Dermis blood vessel endothelial cell (primary cell): ENCODE results near the gene IRAK1. TPM values are rescaled to one million over a fixed set of nuclear protein-coding genes. Genes with fewer than 3 reads are reported as not detected.
"Not testable (repeated sequence)": the region's sequence is repeated elsewhere in the genome, so short reads cannot be mapped to it uniquely, and the experiment has no call there.

Source experiments
- DNase-seq: peaks from one replicate; pipeline ENCODE4 v3.0.0; 2010
- total RNA-seq: library from RNA; depleted of rRNA; stranded (reverse); fragments of >200 nt; gene quantifications from 2 replicates; pipeline ENCODE4 v1.2.3, GENCODE V29; 2014

Gene IRAK1
- total RNA-seq, 1 donor from 2014 or later: 53.8 TPM

DNA sequence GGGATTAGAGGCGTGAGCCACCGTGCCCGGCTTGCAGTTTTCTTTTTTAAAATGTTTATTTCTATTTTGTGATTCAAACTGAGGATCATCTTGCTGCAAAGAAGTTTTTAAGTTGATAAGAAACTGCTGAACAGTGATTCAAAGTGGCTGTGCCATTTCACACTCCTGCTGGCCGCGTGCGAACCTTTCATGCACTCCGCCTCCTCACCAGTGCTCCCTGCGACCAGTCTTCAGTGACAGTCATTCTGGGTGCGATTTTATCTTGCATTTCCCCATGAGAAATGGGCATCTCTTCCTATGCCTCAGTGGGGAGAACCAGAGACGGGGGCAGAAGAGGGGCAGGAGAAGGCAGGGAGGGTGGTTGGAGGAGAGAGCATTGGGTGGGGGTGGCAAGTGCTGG is 25.7 kb downstream of the IRAK1 start:
- no peak for DNase-seq

DNA sequence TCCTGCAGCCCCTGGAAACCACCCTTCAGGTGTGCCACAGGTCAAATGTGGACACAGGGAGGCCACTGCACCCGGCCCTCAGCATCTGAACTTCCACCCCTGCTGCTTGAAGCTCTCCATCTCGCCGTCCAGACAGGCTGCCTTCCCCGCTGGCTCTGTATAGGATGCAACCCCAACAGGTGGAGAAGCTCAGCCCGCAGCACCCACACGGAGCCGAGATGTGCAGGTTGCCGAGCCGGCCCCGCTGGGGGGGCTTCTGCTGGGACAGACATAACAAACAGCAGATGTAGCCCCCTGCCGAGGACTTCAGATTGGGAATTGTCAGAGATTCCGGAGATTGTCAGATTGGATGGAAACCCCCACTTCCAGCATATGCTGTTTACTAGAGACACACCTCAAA is 26.6 kb downstream of the IRAK1 start:
- no peak for DNase-seq

DNA sequence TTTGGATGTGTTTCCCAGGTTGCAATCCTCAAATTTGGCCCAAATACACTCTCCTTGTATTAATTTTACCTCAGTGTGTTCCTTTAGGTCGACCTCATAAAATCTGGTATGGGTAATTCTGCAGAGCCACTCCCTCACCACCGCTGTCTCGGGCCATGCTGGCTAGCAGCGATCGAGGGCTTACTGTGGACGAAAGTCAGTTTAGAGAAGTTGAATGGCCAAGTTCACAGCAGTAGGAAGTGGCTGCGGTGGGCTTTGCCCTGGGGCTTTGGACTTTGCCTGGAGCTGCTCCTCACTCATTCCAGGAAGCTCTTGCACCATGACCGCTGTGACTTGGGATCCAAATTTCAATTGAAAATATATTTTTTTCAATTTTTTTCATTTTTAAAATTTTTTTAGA is 27.5 kb downstream of the IRAK1 start:
- no peak for DNase-seq

DNA sequence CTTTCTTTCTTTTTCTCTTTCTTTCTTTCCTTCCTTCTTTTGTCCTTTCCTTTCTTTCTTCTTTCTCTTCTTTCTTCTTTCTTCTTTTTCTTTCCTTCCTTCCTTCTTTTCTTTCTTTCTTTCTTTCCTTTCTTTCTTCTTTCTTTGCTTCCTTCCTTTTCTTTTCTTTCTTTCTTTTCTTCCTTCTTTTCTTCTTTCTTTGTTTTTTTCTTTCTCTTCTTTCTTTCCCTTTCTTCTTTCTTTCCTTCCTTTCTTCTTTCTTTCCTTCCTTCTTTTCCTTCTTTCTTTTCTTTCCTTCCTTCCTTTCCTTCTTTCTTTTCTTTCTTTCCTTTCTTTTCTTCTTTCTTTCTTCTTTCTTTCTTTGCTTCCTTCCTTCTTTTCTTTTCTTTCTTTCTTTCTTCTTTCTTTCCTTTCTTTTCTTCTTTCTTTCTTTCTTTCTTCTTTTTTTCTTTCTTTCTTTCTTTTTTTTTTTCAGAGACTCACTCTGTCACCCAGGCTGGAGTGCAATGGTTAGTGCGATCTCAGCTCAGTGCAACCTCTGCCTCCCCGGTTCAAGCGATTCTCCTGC is 28.6 kb downstream of the IRAK1 start:
- no peak for DNase-seq

DNA sequence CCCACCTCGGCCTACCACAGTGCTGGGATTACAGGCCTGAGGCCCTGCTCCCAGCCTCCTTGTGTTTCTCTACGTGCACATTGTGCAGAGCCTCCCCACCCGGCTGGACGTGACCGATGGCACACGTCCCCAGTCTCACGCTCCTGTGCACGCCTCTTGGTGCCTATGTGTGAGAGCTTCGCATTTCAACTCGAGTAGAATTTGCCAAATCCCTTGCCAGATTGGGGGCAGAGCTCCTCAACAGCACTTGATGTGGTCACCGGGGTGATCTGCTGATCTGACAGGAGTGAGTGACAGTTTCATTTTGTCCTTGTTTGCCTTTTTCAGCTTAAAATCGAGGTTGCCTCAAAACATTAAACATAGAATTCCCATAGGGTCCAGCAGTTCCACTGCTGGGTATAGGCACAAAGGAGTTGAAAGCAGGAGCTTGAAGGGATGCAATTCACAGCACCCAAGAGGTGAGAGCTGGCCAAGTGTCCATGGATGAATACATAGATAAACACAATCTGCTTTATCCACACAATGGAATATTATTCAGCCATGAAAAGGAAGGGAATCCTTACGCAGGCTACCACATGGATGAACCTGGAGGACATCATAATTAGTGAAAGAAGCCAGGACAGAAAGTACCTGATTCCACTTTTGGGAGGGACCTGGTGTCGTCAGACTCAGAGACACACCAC is 29.6 kb downstream of the IRAK1 start:
- no peak for DNase-seq

DNA sequence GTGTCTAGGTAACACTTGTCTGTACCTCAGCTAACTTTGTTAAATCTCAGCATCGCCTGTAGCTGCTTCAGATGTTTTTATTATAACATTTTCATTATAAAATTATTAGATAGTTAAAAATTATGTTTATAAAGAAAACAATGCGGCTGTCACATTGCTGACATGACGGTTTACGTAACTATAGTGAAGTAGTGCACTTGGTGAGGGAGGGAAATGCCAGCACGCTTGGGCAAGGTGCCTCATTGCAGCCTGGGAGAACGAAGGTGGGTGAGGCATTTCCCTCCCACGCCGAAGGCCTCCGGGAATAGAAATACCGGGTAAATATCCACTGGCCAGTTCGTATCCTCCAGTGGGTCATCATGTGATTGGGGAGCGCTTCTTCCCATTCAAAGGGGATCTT is 31.2 kb downstream of the IRAK1 start:
- DNase-seq: no peak

DNA sequence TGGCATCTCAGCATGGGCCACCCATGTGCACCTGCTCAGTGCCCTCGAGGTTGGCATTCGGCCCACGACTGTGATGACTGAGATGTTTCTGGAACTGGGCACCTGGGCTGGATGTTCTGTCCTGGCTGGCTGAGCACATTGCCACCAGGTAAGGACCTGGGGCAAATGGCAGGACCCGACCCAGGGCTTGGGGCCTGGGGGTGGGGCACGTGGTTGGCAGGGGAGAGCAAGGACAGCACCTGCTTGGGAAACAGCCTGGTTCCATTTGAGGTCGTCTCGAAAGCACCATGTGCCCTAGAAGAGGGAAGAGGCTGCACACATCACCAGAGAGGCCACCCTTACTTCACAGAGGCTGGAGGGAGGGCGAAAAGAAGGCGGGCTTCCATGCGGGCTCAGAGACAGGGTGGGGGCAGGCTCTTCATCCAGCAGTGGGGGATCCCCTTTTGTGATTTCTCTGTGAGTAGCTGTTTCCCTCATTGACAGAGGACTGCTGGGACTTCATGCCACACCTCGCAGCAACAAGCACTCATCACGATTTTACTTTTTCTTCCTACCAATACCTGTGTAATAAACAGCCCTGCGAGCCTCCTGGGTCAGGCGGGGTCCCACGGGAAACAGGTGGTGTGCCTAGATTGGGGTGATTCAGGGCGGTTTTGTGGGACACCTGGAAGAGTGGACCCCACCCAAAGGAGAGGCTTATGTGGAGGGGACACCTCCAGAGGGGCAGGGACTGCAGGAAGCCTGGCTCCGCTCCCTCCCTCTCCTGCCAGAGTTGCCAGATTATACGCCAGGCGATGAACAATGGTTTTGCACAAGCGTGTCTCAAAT is 35.1 kb downstream of the IRAK1 start:
- no peak for DNase-seq

DNA sequence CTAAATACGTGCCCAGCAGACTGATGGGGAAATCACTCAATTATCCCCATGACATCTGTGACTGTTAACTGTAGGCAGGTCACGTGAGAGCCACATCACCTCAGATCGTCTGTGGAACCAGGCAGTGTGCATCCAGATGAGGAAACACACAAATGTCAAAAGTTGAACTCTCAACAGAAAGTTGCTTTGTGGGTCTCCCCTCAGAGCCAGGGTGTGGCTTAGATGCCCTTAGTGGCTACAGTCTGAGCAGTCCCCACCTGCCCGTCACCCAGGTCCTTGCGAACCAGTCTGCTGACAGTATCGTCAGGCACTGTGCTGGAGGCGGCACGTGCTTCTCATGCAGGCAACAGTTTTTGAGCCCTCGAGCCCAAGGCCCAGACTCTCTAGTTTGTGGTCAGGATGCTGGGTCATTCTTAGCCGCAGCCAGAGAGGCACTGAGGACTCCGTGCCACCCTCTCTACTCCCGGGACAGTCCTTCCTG is 36.3 kb downstream of the IRAK1 start:
- DNase-seq: no peak

DNA sequence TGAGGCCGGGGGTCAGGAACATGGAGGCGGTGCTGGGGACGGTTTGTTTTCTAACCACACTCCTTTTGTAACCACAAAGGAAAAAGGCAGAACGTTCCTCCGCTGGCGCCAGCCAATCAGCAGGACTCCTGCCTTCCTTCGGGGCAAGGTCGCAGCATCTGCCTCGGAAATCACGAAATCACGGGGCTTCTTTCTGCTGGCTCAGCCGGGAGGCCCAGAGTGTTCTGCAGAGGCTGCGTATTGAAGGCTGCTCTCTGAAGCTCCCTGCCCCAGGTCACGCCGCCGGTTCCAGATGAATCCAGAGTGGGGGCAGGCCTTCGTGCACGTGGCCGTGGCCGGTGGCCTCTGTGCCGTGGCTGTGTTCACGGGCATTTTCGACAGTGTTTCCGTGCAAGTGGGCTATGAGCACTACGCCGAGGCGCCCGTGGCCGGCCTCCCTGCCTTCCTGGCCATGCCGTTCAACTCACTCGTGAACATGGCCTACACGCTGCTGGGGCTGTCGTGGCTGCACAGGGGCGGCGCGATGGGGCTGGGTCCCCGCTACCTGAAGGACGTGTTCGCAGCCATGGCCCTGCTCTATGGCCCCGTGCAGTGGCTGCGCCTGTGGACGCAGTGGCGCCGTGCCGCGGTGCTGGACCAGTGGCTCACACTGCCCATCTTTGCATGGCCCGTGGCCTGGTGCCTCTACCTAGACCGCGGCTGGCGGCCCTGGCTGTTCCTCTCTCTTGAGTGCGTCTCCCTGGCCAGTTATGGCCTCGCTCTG is 37.8 kb downstream of the IRAK1 start:
- no peak for DNase-seq

DNA sequence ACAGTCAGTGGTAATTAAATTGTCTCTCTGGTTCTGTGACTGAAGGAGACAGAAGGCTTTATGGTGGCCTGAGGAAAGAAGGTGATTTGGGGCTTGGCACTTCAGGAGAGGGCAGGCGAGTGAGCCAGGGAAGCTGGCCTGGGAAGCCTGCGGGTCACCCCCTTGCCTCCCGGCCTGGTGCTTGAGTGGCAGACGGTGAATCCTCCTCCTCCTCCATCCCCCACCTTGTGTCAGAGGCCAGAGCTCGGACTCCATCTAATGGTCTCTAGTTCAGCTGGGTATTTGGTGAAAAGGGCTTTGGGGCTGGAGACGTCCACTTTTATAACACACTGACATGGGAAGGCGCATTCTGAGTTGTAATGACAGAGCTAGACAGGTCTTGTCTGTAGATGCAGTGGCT is 38.5 kb downstream of the IRAK1 start:
- DNase-seq: no peak

DNA sequence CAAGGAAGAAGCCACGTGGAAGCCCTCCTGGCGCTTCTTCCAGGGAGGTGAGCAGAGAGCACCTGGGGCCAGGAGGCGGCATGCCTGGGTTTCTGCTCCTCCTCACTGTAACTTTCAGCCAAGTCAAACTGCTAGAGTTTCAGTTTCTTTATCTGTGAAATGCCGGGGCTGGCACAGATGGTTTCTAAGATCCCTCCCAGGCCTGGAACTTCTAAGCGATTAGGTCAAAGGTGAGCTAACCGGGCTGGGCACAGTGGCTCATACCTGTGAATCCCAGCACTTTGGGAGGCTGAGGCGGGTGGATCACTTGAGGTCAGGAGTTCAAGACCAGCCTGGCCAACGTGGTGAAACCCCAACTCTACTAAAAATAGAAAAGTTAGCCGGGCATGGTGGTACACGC is 39.3 kb downstream of the IRAK1 start:
- DNase-seq: not testable (repeated sequence)

DNA sequence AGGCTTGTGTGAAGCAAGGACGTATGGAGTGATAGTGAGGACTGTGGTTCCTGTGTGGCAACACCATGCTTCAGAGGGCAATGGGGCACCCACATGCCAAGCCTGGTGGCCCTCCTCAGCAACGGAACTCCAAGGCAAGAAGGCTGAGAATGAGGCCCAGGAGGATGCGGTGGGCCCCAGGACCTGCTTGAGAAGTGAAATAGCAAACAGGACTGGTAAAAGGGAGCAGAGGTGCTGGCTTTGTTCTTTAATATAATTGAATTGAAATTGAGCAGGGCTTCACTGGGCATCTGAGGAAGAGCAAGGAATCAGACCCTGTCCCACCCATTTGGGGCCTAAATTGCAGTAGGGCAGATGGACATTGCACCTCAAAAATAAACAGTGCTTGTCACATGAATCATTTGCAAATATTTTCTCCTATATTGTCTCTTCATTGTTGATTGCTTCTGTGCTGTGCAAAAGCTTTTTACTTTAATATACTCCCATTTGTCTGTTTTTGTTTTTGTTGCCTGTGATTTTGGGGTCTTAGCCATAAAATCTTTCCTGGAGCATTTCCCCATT is 44.9 kb downstream of the IRAK1 start:
- no peak for DNase-seq

DNA sequence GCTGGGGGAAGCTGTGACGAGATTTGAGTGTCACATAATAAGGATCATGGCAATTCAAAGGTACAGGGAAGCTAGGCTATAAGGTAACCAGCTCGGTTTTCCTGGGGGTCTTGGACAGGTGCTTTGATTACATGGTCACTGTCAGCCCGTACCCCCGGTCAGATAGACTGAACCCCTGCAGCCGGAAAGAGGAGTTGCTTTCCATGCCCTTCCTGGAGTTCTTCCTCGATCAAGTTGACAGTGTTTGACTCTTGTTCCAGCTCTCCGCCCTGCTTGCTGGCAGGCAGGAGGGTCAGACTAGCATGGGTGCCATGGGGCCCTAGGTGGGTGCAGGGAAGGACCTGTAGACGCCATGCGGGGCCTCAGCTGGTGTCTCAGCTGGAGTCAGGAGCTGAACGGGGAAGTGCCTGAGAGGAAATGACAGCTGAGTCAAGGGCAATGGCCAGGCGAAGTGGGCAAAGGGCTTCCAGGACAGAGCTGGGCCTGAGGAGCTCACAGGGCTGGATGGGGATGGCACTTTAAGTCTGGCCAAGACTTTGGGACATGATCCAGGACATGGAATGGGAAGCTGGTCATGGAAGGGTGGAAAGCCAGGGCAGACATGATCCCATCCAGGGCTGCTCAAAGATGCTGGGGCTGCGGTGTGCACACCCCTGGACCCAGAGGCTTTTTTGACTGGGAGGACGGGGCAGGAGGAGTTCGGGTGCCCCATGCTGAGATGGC is 45.5 kb downstream of the IRAK1 start:
- DNase-seq: peak; percentile 50

DNA sequence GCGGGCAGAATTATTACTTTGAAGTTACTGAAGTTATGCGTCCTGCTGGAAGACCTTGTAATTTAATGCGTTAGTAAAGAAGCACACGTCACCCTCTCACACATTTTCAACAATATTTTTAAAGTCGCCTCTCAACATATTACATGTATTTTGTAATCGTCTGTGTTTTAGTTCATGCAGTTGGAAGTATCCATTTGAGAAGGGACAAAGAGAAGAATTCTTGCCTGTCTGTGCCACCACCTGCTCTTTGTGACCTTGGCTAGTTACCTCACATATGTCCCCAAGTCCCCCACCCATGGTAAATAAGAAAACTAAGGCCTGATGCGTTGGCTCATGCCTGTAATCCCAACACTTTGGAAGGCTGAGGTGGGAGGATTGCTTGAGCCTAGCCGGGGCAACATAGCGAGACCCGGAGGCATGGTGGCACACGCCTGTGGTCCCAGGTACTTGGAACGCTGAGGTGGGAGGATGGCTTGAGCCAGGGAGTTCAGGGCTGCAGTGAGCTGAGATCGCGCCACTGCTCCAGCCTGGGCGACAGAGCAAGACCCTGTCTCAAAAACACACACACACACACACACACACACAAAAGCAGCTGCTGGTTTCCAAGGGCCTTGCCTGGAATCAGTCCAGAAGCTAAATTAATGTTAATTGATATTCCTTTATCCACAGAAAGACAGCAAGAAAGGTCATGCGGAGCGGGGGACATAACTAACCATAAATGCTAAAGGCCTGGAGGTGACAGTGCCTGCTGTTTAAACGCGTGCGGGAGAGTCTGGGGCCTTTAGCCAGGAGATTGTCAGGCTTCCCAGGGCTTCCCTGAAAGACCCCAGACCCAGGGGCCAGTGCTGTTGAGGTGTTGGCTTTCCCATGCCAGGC is 46.3 kb downstream of the IRAK1 start:
- no peak for DNase-seq

DNA sequence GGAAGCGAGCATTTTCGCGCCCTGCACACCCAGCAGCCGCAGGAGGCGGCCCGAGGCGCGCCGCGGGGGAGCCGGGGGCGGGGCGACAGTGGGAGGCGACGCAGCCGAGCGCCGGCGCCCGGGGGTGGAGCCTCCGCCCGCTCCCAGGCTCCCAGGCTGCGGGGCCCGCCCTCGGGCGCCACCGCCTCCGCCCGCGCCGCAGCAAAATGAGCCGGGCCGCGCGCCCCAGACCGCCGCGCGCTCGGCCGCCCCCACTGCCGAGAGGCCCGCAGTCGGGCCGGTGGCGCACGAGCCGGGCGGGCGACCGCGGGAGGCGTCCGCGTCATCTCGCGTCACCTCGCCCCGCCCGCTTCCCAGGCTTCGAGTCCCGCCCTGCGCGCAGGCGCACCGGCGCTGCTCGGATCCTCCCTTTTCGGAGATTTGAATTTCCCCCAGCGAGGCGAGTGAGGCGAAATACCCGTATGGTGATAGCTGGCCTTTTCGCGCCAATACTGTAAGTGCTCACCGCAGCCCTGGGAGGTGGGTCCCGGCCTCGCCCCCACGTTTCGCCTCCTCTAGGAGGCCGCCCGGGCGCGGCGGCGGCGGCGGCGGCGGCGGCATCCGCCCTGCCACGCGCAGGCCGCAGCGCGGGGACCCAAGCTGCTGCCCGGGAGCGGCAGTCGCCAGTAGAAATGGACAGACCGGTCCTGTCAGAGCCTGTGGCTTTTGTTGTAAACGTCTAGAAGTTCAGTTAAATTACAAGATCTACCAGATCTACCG is 47.2 kb downstream of the IRAK1 start, which contains the start of gene TMEM187:
TSS of gene TMEM187 (plus strand) at position 387 of the 759 bp plus-strand sequence. CDS start 9,309 bp downstream, outside the sequence.
- peak; percentile 85 for DNase-seq

DNA sequence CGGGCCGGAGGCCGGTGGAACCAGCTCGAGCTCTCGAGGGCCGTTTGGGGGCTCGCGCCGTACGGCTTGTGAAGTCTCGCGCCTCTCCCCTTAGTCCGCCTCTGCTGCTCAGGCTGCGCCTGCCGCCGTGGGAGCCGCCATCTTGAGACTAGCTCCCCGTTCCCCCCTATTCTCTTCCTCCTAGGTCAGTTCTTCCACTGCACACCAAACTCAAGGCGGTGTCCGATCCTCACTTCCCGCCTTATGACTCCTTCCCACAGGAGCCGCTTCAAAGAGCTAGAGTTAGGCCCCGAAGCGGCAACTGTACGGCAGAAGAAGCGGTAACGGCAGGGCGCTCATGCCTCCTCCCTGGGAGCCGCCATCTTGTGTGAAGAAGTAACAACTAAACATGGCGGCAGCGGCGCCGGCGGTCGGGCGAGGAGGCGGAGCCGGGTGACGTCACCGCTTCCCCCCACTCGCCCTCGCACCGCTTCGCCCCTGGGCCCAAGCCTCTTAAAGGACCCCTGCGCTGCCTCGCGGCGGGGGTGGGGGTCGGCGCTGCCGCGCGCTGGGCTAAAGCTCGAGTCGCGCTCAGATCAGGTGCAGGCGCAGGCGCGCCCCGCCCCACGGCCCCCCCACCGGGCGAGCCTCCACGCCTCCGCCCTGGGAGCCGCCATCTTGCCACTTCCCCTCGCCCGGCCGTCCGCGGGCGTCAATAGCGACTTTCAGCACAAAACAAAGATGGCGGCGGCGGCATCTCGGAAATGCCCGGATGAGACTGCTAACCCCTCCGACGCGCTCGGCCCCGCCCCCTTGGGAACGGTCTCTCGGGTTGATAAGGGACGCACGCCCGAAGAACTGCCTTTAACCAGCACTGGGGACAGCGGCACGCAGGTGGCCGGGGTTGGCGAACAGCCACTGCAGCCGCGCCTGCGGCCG is 48.0 kb downstream of the IRAK1 start, which contains the start of gene HCFC1:
TSS of gene HCFC1 (minus strand) at position 369 of the 918 bp plus-strand sequence. CDS start 978 bp downstream, outside the sequence.
- peak; percentile 87 for DNase-seq

DNA sequence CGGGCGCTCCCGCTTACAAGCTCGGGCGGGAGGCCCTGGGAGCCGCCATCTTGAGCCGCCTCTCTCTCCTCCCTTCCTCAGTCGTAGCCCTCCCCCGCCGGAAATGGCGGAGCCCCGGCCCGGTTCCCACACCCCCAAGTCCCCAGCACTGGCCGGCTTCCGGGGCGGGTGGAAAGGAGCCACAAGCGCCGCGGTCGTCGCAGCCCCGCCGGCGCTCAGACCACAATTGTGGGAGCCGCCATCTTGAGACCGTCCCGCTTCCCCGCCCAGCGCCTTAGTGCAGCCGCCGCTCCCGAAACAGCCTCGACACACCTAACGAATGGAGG is 48.6 kb downstream of the IRAK1 start:
- DNase-seq: peak; percentile 86

DNA sequence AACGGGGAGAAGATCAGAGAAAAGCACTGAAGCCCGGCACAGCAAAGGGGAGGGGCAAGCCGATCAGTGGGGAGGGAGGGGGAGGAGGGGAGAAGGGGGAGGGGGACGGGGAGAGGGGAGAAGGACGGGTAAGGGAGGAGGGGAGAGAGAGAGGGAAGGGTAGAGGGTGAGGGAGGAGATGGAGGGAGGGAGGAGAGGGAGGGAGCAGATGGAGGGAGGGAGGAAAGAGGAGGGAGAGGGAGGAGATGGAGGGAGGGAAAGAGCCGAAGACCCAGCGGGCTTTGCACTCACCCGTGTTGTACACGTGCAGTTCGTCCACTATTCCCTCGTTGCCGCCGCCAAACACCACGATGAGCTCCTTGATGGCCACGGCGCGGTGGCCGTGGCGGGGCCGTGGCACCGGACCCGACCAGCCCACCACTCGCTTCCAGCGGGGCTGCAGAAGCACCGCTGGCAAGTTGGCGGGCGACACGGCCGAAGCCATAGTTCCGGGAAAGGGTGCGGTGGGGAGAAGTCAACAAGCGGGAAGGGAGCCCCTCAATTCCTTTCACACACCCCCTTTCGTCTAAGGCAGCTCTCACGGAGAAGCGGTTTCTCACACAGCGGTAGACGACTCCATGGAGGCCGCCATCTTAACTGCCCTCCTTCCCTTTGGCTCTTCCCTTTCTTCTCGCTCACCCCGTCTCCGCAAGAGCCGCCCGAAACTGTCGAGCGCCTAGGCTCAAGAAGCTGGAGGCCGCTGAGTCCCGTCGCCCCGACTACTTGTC is 49.2 kb downstream of the IRAK1 start:
- DNase-seq: peak; percentile 25
